ENCODE results near the gene AREG.

Gene AREG

GRCh38 chr4:74418063-74418670 is 26.8 kb upstream of the AREG start:
- H3K27ac Mint-ChIP-seq: no peak overlapping the region
- no peaks in the 10 kb centered on the region for H3K36me3 Mint-ChIP-seq (ENCODE audit: low read depth)
- H3K4me1 Mint-ChIP-seq: no peaks in the 10 kb centered on the region
- DNase-seq: no peak
- H3K27me3 Mint-ChIP-seq: peaks cover 8% of the 10 kb centered on the region
- no peak for ATAC-seq
- no peaks in the 10 kb centered on the region for H3K9me3 Mint-ChIP-seq
- no peak overlapping the region for H3K4me3 Mint-ChIP-seq

GRCh38 chr4:74420863-74421262 is 24.1 kb upstream of the AREG start:
- no peak for ATAC-seq
- H3K4me3 Mint-ChIP-seq: no peak overlapping the region
- no peak for DNase-seq
- H3K27ac Mint-ChIP-seq: no peak overlapping the region
- H3K4me1 Mint-ChIP-seq: no peaks in the 10 kb centered on the region
- peaks cover 6% of the 10 kb centered on the region for H3K27me3 Mint-ChIP-seq
- H3K36me3 Mint-ChIP-seq (ENCODE audit: low read depth): no peaks in the 10 kb centered on the region
- H3K9me3 Mint-ChIP-seq: no peaks in the 10 kb centered on the region

- Mint-ChIP-seq H3K27me3 (peaks cover 2% of the 10 kb centered on the region), H3K4me1 (no peaks in the 10 kb centered on the region), H3K27ac (no peak overlapping the region), H3K4me3 (no peak overlapping the region), H3K9me3 (no peaks in the 10 kb centered on the region), H3K36me3 (ENCODE audit: low read depth) (no peaks in the 10 kb centered on the region)
- DNase-seq (no peak), ATAC-seq (no peak)
Observed at GRCh38 chr4:74423104-74423503, 21.8 kb upstream of the AREG start.

- no peak overlapping the region for H3K4me3 Mint-ChIP-seq
- H3K27me3 Mint-ChIP-seq: no peaks in the 10 kb centered on the region
- DNase-seq (no peak), ATAC-seq (no peak)
- H3K36me3 Mint-ChIP-seq (ENCODE audit: low read depth): no peaks in the 10 kb centered on the region
- H3K27ac Mint-ChIP-seq: no peak overlapping the region
- no peaks in the 10 kb centered on the region for H3K9me3 Mint-ChIP-seq
- H3K4me1 Mint-ChIP-seq: no peaks in the 10 kb centered on the region
Observed at GRCh38 chr4:74424111-74424510, 20.8 kb upstream of the AREG start.

GRCh38 chr4:74426101-74426500 is 18.8 kb upstream of the AREG start:
- peaks cover under 1% of the 10 kb centered on the region for H3K4me1 Mint-ChIP-seq
- H3K36me3 Mint-ChIP-seq (ENCODE audit: low read depth): no peaks in the 10 kb centered on the region
- H3K4me3 Mint-ChIP-seq: no peak overlapping the region
- ATAC-seq (peak; percentile 20), DNase-seq (no peak)
- H3K9me3 Mint-ChIP-seq: no peaks in the 10 kb centered on the region
- H3K27me3 Mint-ChIP-seq: no peaks in the 10 kb centered on the region
- H3K27ac Mint-ChIP-seq: no peak overlapping the region

DNA sequence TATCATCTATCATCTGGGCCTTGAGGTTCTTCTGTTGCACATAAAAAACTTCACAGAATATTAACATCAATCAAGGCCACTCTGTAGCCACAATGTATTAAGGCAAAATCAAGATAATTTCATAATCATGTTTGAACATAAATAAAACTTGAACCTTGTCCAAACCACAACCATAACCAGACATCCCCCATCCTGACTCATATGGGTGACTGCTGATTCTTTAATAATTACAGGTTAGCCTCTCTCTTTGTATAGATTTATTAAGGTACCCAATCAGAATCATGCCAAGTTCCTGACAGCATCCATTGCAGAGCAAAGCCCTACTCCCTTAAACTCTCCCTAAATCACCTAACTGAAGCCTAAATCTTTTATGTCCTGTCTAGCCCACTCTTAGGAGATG is 16.7 kb upstream of the AREG start:
- DNase-seq (no peak), ATAC-seq (no peak)
- no peak overlapping the region for H3K27ac Mint-ChIP-seq
- no peaks in the 10 kb centered on the region for H3K36me3 Mint-ChIP-seq (ENCODE audit: low read depth)
- H3K9me3 Mint-ChIP-seq: no peaks in the 10 kb centered on the region
- peaks cover 1% of the 10 kb centered on the region for H3K4me1 Mint-ChIP-seq
- H3K4me3 Mint-ChIP-seq: no peak overlapping the region
- H3K27me3 Mint-ChIP-seq: no peaks in the 10 kb centered on the region

- no peak for DNase-seq
- H3K4me3 Mint-ChIP-seq: no peak overlapping the region
- no peaks in the 10 kb centered on the region for H3K9me3 Mint-ChIP-seq
- H3K27me3 Mint-ChIP-seq: no peaks in the 10 kb centered on the region
- peaks cover 1% of the 10 kb centered on the region for H3K4me1 Mint-ChIP-seq
- ATAC-seq: no peak
- no peaks in the 10 kb centered on the region for H3K36me3 Mint-ChIP-seq (ENCODE audit: low read depth)
- no peak overlapping the region for H3K27ac Mint-ChIP-seq
Observed at GRCh38 chr4:74431113-74431826, 13.7 kb upstream of the AREG start.

DNA sequence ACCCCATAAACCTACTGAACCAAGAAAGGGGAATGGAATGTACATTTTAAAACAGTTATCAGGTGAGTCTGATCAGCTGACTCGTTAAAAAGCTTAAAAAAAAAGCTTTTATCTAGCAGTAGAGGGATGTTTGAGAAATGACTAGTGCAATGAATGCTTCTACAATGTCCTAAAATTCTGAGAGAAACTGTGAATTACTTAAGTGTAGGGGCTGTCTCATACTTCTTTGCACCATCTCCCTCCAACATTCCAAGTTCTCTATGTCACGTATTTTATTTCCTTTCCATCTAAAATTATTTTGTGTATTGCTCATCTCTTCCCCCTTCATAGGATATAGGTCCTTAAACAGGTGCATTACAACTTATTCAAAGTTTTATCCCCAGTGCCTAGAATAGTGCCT is 11.9 kb upstream of the AREG start:
- no peak overlapping the region for H3K27ac Mint-ChIP-seq
- H3K4me1 Mint-ChIP-seq: peaks cover 1% of the 10 kb centered on the region
- no peaks in the 10 kb centered on the region for H3K36me3 Mint-ChIP-seq (ENCODE audit: low read depth)
- DNase-seq (no peak), ATAC-seq (no peak)
- H3K4me3 Mint-ChIP-seq: no peak overlapping the region
- H3K9me3 Mint-ChIP-seq: no peaks in the 10 kb centered on the region
- no peaks in the 10 kb centered on the region for H3K27me3 Mint-ChIP-seq

DNA sequence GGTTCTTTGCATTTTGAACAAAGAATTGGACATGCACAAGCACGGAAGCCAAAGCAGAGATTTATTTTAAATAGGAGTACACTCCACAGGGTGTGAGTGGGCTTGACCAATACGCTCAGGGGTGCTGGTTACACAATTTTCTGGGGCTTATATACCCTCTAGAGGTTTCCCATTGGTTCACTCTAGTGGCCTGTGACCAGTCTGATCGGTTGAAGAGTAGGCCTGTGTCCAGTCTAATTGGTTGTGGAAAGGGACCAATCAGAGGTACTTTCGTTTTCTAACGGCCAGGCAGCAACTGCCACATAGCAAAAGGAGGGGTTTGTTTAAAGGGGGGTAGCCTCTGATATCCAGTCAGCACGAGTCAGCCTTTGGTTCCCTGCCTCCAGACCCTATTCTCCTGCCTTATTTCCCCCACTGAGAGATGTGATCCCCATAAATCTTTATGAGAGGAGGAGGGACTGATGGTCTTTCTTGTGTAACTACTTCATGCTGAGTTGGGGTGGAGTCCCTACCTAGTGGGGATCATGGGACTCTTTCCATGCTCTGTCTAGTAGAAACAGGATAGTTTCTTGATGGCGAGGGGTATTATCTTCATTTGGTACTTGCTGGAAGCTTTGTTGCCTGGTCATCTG is 11.3 kb upstream of the AREG start:
- peaks cover 1% of the 10 kb centered on the region for H3K4me1 Mint-ChIP-seq
- H3K4me3 Mint-ChIP-seq: no peak overlapping the region
- no peaks in the 10 kb centered on the region for H3K9me3 Mint-ChIP-seq
- no peaks in the 10 kb centered on the region for H3K36me3 Mint-ChIP-seq (ENCODE audit: low read depth)
- H3K27me3 Mint-ChIP-seq: no peaks in the 10 kb centered on the region
- ATAC-seq (no peak), DNase-seq (no peak)
- no peak overlapping the region for H3K27ac Mint-ChIP-seq

GRCh38 chr4:74435296-74435695 is 9.6 kb upstream of the AREG start:
- Mint-ChIP-seq H3K27me3 (no peaks in the 10 kb centered on the region), H3K4me1 (peaks cover 1% of the 10 kb centered on the region), H3K36me3 (ENCODE audit: low read depth) (no peaks in the 10 kb centered on the region), H3K4me3 (no peak overlapping the region), H3K9me3 (peaks cover 3% of the 10 kb centered on the region), H3K27ac (no peak overlapping the region)
- no peak for ATAC-seq
- DNase-seq: no peak

- H3K9me3 Mint-ChIP-seq: peaks cover 3% of the 10 kb centered on the region
- ATAC-seq (no peak), DNase-seq (no peak)
- H3K27ac Mint-ChIP-seq: no peak overlapping the region
- no peaks in the 10 kb centered on the region for H3K4me1 Mint-ChIP-seq
- H3K4me3 Mint-ChIP-seq: no peak overlapping the region
- H3K27me3 Mint-ChIP-seq: no peaks in the 10 kb centered on the region
- no peaks in the 10 kb centered on the region for H3K36me3 Mint-ChIP-seq (ENCODE audit: low read depth)
Observed at GRCh38 chr4:74437866-74438265, 7.1 kb upstream of the AREG start.

DNA sequence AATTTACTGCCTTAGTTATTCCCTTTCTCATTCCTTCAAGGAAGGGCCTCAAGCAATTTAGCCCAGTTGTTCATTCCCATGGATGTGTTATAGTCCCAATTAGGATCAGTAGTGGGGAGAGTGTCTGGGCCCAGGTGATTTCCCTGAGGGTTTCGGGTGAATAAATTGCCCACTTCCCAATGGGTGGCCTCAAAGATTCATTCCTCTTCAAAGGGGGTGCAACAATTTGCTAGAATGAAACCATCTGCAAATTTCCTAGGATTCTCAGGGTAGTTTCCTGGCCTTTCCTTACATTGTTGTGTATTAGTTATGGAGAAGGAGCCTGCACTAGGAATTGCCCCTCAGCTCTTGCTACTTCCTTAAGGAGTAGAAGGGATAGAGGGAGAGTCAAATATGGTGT is 6.3 kb upstream of the AREG start:
- Mint-ChIP-seq H3K27me3 (no peaks in the 10 kb centered on the region), H3K27ac (no peak overlapping the region), H3K36me3 (ENCODE audit: low read depth) (no peaks in the 10 kb centered on the region), H3K4me3 (no peak overlapping the region), H3K4me1 (no peaks in the 10 kb centered on the region), H3K9me3 (peaks cover 3% of the 10 kb centered on the region)
- ATAC-seq (no peak), DNase-seq (no peak)

DNA sequence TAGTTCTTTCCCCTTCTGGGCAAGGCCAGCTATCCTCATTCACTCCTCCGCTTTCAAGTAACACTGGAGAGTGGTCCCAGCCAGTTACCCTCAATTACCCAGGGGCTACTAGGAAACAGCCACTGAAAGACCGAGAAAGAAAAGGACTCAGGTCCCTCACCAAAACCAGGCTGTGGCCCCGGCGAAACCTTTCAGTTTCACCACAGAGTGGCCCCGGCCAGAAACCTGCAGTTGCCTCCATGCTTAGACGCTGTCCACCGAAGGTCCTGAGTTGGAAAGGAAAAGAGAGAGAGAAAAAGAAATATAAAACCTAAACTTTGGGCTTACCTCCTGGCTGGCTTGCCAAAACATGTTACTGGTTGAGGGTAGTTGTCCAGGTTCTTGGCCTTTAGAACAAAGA is 5.0 kb upstream of the AREG start:
- no peak for ATAC-seq
- Mint-ChIP-seq H3K9me3 (peaks cover 3% of the 10 kb centered on the region), H3K36me3 (ENCODE audit: low read depth) (no peaks in the 10 kb centered on the region), H3K27ac (no peak overlapping the region), H3K4me1 (peaks cover 6% of the 10 kb centered on the region), H3K27me3 (no peaks in the 10 kb centered on the region), H3K4me3 (no peak overlapping the region)
- DNase-seq: no peak

DNA sequence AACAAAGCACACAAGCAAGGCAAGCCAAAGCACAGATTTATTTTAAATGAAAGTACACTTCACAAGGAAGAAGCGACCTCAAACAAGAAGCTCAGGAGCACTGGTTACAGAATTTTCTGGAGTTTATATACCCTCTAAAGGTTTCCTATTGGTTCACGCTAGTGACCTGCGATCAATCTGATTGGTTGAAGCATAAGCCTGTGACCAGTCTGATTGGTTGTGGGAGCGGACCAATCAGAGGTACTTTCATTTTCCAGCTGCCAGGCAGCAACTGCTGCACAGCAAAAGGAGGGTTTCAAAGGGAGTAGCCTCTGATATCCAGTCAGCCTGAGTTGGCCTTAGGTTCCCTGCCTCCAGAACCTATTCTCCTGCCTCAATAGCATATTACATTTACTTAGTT is 4.6 kb upstream of the AREG start:
- H3K4me3 Mint-ChIP-seq: no peak overlapping the region
- no peaks in the 10 kb centered on the region for H3K27me3 Mint-ChIP-seq
- peaks cover 9% of the 10 kb centered on the region for H3K4me1 Mint-ChIP-seq
- no peak for DNase-seq
- H3K27ac Mint-ChIP-seq: no peak overlapping the region
- H3K36me3 Mint-ChIP-seq (ENCODE audit: low read depth): no peaks in the 10 kb centered on the region
- ATAC-seq: no peak
- peaks cover 3% of the 10 kb centered on the region for H3K9me3 Mint-ChIP-seq

DNA sequence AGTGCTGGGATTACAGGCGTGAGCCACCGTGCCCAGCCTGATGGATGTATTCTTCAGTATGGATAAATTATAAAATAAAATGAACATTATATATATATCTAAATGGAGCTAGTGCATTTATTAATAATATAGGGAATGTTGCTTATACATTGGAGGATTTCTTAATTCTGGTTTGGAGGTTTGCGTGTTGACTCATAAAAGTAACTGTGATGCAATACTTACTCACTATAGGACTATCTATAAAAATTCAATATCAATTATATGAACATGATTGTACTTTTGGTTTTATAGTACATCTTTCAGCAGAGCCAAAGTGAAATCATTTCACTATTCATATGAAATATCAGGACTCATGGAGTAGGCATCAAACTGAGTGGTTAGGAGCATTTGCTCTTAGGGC is 3.2 kb upstream of the AREG start:
- H3K9me3 Mint-ChIP-seq: peaks cover 3% of the 10 kb centered on the region
- DNase-seq: no peak
- no peak overlapping the region for H3K27ac Mint-ChIP-seq

More for the DNA sequence above, 3.2 kb upstream of the AREG start:
- ATAC-seq: no peak
- H3K4me1 Mint-ChIP-seq: peaks cover 13% of the 10 kb centered on the region
- H3K27me3 Mint-ChIP-seq: peaks cover 3% of the 10 kb centered on the region
- H3K36me3 Mint-ChIP-seq (ENCODE audit: low read depth): no peaks in the 10 kb centered on the region
- H3K4me3 Mint-ChIP-seq: no peak overlapping the region

All from activated naive CD8-positive, alpha-beta T cell treated with anti-CD3 and anti-CD28 coated beads, Interleukin-2, amount 50 U/mL, for 24 hours (primary cell).